ENCODE data around the gene NRDE2.

The NRDE2 gene

DNA sequence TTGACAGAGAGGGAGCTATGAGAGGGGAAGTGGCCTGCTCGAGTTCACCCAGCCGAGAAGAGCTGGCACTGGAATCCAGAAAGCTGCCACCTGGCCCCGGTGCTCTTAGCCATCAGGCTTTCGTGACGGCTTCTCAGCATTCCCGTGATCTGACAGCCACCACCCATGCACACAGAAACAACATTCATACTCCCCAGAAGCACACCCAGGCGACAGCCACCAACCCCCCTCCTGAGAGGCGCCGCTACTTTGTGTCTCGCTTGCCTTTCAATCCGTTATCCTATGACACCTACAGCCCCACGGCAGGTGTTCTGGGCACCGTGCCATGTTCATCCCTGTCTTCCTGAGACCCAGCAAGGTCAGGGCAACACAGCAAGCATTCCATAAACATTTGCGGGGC lies 44.0 kb downstream of the NRDE2 start:
- in situ Hi-C loops (cut with HindIII; ENCODE audit: low pct_ligation_motif_present, low sequenced_read_pairs), result no loop called here
- Histone ChIP-seq H3K36me3 (replicated peaks) (peaks cover 38% of the 10 kb centered on the region), H3K4me3 (ENCODE audit: low read depth, low read length) (no peak overlapping the region), H3K27ac (no peak overlapping the region), H3K27me3 (replicated peaks) (no peaks in the 10 kb centered on the region)
- TF ChIP-seq, protein P1, sequence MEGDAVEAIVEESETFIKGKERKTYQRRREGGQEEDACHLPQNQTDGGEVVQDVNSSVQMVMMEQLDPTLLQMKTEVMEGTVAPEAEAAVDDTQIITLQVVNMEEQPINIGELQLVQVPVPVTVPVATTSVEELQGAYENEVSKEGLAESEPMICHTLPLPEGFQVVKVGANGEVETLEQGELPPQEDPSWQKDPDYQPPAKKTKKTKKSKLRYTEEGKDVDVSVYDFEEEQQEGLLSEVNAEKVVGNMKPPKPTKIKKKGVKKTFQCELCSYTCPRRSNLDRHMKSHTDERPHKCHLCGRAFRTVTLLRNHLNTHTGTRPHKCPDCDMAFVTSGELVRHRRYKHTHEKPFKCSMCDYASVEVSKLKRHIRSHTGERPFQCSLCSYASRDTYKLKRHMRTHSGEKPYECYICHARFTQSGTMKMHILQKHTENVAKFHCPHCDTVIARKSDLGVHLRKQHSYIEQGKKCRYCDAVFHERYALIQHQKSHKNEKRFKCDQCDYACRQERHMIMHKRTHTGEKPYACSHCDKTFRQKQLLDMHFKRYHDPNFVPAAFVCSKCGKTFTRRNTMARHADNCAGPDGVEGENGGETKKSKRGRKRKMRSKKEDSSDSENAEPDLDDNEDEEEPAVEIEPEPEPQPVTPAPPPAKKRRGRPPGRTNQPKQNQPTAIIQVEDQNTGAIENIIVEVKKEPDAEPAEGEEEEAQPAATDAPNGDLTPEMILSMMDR (IDR thresholded peaks at IDR 0.05; ENCODE audit: low read depth, low read length, missing control alignments), result no peak
- no peak for DNase-seq

DNA sequence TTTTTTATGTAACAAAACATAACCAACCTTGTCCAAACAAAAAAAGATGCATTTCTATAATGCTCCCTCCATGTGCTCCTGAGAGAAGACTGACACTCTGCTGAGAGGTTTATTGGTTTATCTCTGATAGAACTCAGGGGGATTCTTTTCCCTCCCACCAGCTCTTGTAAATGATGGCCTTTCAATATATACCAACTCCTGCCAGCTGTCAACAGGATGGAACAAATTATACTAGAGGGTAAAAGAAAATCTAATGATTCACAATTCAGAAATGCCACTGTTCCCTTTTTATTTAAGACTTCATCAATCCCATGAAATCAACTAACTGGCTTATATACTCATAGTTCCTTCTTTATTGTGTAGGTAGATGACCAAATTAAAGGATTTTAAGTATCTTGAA lies 50.0 kb downstream of the NRDE2 start:
- Histone ChIP-seq H3K27me3 (replicated peaks) (no peaks in the 10 kb centered on the region), H3K27ac (peak overlapping the region; percentile 74), H3K36me3 (replicated peaks) (peaks cover 17% of the 10 kb centered on the region), H3K4me3 (ENCODE audit: low read depth, low read length) (no peak overlapping the region)
- in situ Hi-C loops (cut with HindIII; ENCODE audit: low pct_ligation_motif_present, low sequenced_read_pairs), result no loop called here
- TF ChIP-seq, protein P1 (IDR thresholded peaks at IDR 0.05; ENCODE audit: low read depth, low read length, missing control alignments), result no peak
- no peak for DNase-seq

DNA sequence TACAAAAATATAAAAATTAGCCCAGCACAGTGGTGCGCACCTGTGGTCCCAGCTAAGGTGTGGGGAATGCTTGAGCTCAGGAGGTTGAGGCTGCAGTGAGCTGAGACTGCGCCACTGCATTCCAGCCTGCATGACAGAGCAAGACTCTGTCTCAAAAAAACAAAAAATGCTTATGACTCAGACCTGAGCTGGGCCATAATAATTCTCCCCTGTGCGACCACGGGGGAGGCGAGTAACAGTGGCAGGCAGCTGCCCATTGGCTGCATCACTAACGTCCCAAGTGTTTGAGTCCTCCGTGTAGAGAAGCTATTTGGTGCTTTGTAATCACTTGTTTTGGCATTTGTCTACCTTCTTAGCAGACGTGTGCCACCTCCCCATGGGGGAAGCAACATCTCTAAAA lies 50.5 kb downstream of the NRDE2 start:
- H3K4me3 ChIP-seq (ENCODE audit: low read depth, low read length), result no peak overlapping the region
- DNase-seq, result peak; percentile 82
- TF ChIP-seq, protein P1 (IDR thresholded peaks at IDR 0.05; ENCODE audit: low read depth, low read length, missing control alignments), result no peak
- H3K27me3 ChIP-seq (replicated peaks), result no peaks in the 10 kb centered on the region
- in situ Hi-C loops (cut with HindIII; ENCODE audit: low pct_ligation_motif_present, low sequenced_read_pairs), result no loop called here
- H3K36me3 ChIP-seq (replicated peaks), result peaks cover 13% of the 10 kb centered on the region
- H3K27ac ChIP-seq, result peak overlapping the region; percentile 74

DNA sequence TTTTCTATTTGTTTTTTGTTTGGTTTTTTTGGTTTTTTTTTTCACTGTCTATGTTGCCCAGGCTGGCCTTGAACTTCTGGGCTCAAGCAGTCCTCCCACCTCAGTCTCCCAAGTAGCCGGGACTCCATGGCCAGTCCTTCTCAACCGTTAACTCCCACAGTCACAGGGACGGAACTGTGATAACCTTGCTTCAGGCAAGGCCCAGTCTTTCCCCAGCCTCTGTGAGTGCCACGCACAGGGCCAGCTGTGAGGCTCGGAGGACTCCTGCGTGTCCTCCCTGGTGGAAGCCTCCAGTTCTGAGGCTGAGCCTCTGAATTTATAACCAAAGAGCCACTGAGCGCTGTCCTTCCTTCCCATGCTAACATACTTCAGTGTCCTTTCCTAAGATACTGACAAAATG lies 51.6 kb downstream of the NRDE2 start:
- no peak overlapping the region for H3K4me3 ChIP-seq (ENCODE audit: low read depth, low read length)
- H3K27me3 ChIP-seq (replicated peaks), result no peaks in the 10 kb centered on the region
- peaks cover 6% of the 10 kb centered on the region for H3K36me3 ChIP-seq (replicated peaks)
- no peak overlapping the region for H3K27ac ChIP-seq
- TF ChIP-seq, protein P1 (IDR thresholded peaks at IDR 0.05; ENCODE audit: low read depth, low read length, missing control alignments), result no peak
- DNase-seq, result no peak
- in situ Hi-C loops (cut with HindIII; ENCODE audit: low pct_ligation_motif_present, low sequenced_read_pairs), result no loop called here

DNA sequence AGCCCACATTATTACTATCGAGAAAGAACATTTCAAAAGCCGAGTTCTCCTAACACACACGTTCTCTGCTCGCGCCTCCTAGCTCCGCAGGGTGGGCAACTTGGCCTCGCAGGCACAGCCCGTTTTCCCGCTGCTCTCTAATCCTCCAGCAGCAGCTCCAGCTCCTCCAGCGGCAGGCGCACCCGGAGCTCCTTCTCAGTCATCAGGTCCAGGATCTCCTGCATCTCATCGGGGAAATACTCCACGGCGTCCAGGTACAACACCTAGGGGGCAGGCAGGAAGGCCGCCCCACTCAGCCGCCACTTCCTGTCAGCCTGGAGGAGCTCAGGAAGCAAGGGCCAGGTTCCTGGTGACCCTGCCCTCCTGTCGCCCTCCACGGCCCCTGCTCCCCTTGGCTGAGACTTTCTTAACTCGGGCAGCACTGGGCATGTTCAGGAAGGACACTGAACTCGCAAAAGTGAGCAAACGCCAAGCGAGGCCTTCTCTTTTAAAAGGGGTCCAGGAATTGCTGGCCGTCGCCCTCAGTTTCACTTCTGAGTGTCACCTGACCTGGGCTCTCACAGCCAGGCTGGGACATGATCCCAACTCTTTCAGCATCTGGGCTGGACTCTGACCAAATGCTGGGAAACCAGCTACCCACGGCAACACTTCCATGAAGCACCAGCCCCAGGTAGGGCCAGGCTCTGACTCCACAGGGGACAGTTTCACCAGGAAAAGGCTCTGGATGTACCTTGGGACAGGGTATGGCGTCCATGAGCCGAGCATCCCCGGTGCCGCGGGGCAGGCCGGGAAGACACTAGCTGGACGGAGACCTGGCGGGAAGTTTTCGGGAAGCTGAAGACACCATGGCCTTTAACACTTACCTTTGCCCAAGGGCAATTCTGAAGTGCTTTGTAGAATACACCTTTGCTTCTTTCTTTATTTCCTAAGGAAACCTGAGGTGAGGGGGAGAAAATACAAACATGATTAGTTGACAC lies 53.3 kb downstream of the NRDE2 start:
- Histone ChIP-seq H3K27me3 (replicated peaks) (no peaks in the 10 kb centered on the region), H3K4me3 (ENCODE audit: low read depth, low read length) (no peak overlapping the region), H3K36me3 (replicated peaks) (peaks cover 12% of the 10 kb centered on the region), H3K27ac (no peak overlapping the region)
- no peak for DNase-seq
- TF ChIP-seq, protein P1 (IDR thresholded peaks at IDR 0.05; ENCODE audit: low read depth, low read length, missing control alignments), result no peak
- in situ Hi-C loops (cut with HindIII; ENCODE audit: low pct_ligation_motif_present, low sequenced_read_pairs), result no loop called here

Data from brain microvascular endothelial cell (primary cell).